Hematopoietic multipotent progenitor cell treated with erythropoietin and hydrocortisone succinate and interleukin-3 and kit ligand, for 8 days (in vitro differentiated cells): Measurements from ENCODE around the gene NCOR1.
"Not testable (repeated sequence)": the region's sequence is repeated elsewhere in the genome, so short reads cannot be mapped to it uniquely, and the experiment has no call there.

Experiments
- DNase-seq: peaks from one replicate; pipeline ENCODE4 v3.0.0-alpha.2; 2015

Gene NCOR1

DNA sequence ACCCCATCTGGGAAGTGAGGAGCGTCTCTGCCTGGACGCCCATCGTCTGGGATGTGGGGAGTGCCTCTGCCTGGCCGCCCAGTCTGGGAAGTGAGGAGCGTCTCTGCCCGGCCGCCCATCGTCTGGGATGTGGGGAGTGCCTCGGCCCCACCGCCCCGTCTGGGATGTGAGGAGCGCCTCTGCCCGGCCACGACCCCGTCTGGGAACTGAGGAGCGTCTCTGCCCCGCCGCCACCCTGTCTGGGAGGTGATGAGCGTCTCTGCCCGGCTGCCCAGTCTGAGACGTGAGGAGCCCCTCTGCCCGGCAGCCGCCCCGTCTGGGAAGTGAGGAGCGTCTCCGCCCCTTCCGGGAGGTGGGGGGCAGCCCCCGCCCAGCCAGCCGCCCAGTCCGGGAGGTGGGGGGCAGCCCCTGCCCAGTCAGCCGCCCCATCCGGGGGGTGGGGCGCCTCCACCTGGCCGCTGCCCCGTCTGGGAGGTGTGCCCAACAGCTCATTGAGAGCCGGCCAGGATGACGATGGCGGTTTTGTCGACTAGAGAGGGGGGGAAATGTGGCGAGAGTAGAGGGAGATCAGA lies 69.9 kb downstream of the NCOR1 start:
- DNase-seq = not testable (repeated sequence)

- DNase-seq = no peak
Measured at GRCh38 chr17:16141685-16142084, 73.6 kb downstream of the NCOR1 start.

DNA sequence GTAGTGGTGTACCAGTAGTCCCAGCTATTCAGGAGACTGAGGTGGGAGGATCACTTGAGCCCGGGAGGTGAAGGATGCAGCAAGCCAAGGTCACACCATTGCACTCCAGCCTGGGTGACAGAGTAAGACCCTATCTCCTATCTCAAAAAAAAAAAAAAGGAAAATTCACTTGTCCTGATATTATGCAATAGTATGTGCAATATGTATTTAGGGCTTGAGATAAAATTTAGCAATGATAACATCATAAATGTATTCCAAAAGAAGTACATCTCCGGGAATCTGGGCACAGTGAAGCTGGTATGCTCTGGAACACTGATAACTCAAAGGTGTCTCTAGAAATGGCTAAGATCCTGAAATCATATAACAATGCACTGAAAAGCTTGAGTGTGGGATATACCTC lies 74.5 kb downstream of the NCOR1 start:
- DNase-seq = no peak

- no peak for DNase-seq
Measured at GRCh38 chr17:16135461-16135860, 79.9 kb downstream of the NCOR1 start.

DNA sequence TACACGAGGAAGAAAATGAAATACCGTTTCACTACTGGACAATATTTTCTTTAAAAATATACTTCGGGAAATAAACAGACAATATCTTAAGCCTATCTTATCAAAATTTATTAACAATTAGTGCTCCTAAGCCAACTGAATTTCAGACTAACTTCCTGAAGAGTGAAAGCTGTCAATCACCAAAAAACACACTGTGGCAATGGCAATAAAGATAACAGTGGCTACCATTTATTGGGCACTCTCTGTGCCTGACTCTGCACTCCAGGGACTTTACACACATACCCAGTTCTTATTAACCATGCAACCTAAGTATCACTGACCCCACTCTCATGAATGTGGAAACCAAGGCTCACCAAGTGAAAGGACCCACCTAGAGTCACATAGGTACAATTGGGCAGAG lies 83.7 kb downstream of the NCOR1 start:
- DNase-seq = no peak

- DNase-seq = no peak
Measured at GRCh38 chr17:16129441-16130205, 85.7 kb downstream of the NCOR1 start.

- DNase-seq = no peak
Measured at GRCh38 chr17:16123531-16123930, 91.8 kb downstream of the NCOR1 start.

DNA sequence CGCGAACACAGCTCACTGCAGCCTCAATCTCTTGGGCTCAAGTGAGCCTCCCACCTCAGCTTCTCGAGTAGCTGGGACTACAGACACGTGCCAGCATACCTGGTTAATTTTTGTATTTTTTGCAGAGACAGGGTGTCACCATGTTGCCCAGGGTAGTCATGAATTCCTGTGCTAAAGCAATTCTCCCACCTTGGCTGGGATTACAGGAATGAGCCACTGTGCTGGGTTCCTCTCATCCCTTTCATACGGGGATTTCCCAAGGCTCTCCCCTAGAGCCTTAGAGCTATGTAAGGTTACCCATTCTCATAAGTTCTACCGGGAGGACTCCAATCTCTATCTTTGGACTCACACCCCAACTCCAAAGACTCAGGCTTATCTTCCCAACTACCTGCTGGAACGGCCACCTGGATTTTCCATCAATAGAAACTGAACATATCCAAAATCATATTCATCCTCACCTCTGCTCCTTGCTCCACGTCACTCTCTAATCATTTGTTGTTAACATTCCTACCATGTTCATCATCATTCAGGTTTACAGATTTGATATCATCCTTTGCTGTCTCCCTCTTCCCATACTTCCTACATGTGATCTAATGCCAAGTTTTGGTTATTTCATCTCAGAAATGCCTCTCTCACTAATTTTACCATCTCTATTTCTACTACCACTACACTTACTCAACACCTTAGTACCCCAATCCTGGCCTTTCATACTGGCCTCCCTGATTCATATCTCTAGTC lies 92.5 kb downstream of the NCOR1 start:
- no peak for DNase-seq

- no peak for DNase-seq
Measured at GRCh38 chr17:16121915-16122314, 93.4 kb downstream of the NCOR1 start.

DNA sequence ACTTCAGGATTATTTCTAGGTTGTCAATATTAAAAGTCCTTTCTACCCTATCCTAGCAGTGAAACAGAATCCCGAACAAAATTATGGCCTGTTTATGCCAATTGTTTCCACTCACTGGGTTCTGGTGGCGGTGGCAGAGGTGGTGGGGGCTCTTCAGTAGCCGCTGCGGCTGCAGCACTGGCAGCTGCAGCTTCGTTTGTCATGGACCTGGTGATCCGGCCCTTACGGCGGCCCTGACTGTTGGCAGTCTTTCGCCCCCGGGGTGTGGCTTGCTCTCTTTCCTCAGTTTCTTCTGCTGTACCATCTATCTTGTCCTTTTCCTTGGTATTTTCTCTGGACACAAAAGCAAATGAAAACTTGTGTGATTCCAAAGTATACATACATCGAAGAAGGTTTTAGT lies 94.4 kb downstream of the NCOR1 start:
- no peak for DNase-seq

DNA sequence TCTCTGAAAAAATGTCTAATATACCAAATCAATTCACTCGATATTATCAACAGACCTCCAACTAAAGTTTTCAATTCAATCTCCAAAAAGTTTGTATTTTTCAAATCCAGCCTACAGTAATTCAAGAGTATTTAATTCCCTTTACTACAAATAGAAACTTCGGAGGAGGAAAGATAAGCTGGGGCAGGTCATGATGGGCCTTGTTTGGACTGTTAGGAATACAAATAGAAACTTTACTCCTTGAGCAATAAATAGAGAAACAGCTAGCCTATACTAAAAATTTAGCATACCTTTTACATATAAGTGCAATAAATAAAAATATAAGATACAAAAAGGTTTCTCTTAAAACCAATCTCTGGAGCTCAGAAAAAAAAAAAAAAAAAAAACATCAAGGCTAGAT lies 98.2 kb downstream of the NCOR1 start:
- no peak for DNase-seq

DNA sequence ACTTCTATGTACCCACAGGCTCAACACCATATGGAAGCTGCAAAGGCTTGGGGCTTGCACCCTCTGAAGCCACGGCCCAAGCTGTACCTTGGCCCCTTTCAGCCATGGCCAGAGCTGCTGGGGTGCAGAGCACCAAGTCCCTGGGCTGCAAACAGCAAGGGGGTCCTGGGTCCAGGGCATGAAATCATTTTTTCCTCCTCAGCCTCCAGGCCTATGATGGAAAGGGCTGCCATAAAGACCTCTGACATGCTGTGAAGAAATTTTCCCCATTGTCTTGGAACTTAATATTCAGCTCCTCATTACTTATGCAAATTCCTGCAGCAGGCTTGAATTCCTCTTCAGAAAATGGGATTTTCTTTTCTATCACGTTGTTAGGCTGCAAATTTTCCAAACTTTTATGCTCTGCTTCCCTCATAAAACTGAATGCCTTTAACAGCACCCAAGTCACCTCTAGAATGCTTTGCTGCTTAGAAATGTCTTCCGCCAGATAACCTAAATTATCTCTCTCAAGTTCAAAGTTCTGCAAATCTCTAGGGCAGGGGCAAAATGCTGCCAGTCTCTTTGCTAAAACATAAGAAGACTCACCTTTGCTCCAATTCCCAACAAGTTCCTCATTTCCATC lies 100.1 kb downstream of the NCOR1 start:
- DNase-seq = not testable (repeated sequence)

- DNase-seq = peak; percentile 53
Measured at GRCh38 chr17:16108871-16109270, 106.5 kb downstream of the NCOR1 start.

- no peak for DNase-seq
Measured at GRCh38 chr17:16108386-16108785, 106.9 kb downstream of the NCOR1 start.

GRCh38 chr17:16107165-16107770 lies 108.1 kb downstream of the NCOR1 start:
- no peak for DNase-seq

- DNase-seq = peak; percentile 81
Measured at GRCh38 chr17:16106161-16106891, 109.0 kb downstream of the NCOR1 start.

GRCh38 chr17:16104189-16104588 lies 111.1 kb downstream of the NCOR1 start:
- no peak for DNase-seq

DNA sequence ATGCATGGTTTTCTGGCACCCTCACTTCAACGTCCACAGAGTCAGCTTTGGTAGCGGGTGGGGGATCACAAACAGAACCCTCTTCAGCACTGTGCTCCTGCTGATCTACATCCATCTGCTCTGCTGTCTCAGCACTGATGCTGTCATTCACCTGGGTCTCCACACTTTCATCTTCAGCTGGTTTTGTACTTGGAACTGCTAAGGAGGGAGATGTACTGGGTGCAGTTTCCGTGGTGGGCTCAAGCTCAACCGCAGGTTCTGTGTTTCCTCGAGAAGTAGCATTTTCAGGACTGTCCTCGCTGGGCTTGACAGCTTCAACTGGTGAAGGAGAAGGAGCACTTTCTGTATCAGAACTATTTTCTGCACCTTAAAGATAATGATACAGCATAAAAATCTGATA lies 113.9 kb downstream of the NCOR1 start:
- no peak for DNase-seq

DNA sequence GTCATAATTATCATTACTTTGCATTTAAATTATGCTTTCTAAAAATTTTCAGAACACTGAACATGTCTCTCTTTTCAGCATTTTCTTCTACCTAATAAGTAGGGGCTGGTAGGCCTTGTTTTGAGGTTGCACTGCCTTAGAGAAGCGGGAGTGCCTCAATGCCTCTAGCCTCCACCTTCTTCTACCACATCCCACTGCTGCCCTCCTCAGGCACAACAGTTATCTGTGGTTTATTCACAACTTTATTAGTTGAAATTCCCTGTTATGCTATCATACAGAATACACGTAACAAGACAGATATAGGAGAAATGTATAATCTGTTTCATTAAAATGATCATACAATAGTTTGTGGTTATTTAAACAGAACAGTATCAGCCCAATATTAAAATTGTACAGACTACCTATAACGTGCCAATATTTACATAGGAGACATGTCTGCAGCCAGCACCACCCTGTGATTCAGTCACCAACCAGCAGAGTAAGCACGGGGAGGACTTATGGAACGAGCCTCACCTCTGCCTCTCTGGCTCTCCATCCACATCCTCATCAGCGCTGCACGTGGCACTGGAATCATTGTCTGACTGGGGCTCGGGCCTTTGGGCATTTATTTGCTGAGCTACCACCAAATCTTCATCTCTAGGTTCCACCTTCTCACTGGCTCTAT lies 114.5 kb downstream of the NCOR1 start:
- peak; percentile 53 for DNase-seq

GRCh38 chr17:16091773-16092172 lies 123.6 kb downstream of the NCOR1 start:
- DNase-seq = no peak

DNA sequence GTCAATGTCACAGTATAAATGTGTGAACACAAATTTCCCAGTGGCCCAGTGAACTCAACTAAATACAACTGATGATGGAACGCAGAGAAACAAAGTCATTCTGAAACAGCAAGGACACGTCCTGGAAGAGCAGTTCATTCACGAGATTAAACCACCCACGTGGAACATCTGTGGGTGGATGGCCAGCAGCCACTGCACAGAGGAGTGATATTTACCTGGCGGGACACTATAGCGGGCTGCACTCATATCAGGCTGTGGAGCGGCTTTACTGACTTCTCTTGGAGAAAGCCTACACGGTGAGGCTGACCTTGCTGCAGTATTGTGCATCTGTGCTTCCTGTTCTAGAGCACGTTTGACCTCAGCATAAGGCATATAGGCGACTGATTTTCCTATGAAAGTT lies 128.4 kb downstream of the NCOR1 start:
- no peak for DNase-seq
